ENCODE results near the gene SYK. TPM values are rescaled to one million over a fixed set of nuclear protein-coding genes. Genes with fewer than 3 reads are reported as not detected.
"Not testable (repeated sequence)": the region's sequence is repeated elsewhere in the genome, so short reads cannot be mapped to it uniquely, and the experiment has no call there.

SYK gene
- total and polyA plus RNA-seq, 2 of the 13 experiments (the other 11 are each of a cell fraction or from before 2014, with no cell fraction given) = not detected

- TF ChIP-seq ZHX2 (IDR thresholded peaks at IDR 0.05; ENCODE audit: low read depth) (no peak), ZHX2 (CRISPR knock-in tag; IDR thresholded peaks at IDR 0.05; ENCODE audit: borderline replicate concordance) (no peak), KDM5B (CRISPR knock-in tag; IDR thresholded peaks at IDR 0.05; ENCODE audit: borderline replicate concordance) (no peak), TEF (CRISPR knock-in tag; IDR thresholded peaks at IDR 0.05) (no peak), NR2F1 (CRISPR knock-in tag; IDR thresholded peaks at IDR 0.05) (no peak), ZUFSP (CRISPR knock-in tag; IDR thresholded peaks at IDR 0.05; ENCODE audit: borderline replicate concordance) (no peak), TFAP4 (IDR thresholded peaks at IDR 0.05; ENCODE audit: borderline replicate concordance, low read depth) (no peak), ZNF264 (CRISPR knock-in tag; IDR thresholded peaks at IDR 0.05) (no peak), ZNF30 (CRISPR knock-in tag; IDR thresholded peaks at IDR 0.05) (no peak), ZNF704 (CRISPR knock-in tag; IDR thresholded peaks at IDR 0.05; ENCODE audit: borderline replicate concordance) (no peak)
Measured at GRCh38 chr9:90789862-90790261, 11.8 kb upstream of the SYK start (continued).

- H3K4me3 ChIP-seq (replicated peaks in 1 of 3; ENCODE audit: insufficient read depth in 1 of 3, low read depth in 2 of 3, low read length in 3 of 3); H3K4me2 ChIP-seq (ENCODE audit: low read depth, low read length); DNase-seq (ENCODE audit: low spot score); FAIRE-seq; POLR2A ChIA-PET; H3K27me3 ChIP-seq (ENCODE audit: control insufficient read depth in 1 of 2, insufficient read depth in 2 of 2, low read length in 2 of 2); H3K79me2 ChIP-seq (ENCODE audit: insufficient read depth, low read length); ATAC-seq; H2AFZ ChIP-seq (ENCODE audit: low read length); CTCF ChIA-PET (ENCODE audit: low intra/inter-chr PET ratio, low total read pairs); intact Hi-C loops (cut with micrococcal nuclease; ENCODE audit: unreplicated experiment); H3K27ac ChIP-seq (ENCODE audit: extremely low read length, insufficient read depth, low read length); H3K36me3 ChIP-seq (replicated peaks in 1 of 2; ENCODE audit: control insufficient read depth in 1 of 2, insufficient read depth in 2 of 2, low read length in 2 of 2); H4K20me1 ChIP-seq (ENCODE audit: insufficient read depth, low read length); H3K9me3 ChIP-seq (ENCODE audit: low read length); H3K9ac ChIP-seq (ENCODE audit: insufficient read depth, low read depth, low read length); BruUV-seq (replicated peaks); in situ Hi-C loops (cut with HindIII; ENCODE audit: extremely low pct_ligation_motif_present, low pct_unique_long_range_greater_than_20kb); H3K4me1 ChIP-seq (ENCODE audit: insufficient read depth, low read length): not testable (repeated sequence)
- 0% methylated on average over 3 of the region's 3 CpGs for WGBS (ENCODE audit: low lambda C conversion rate)
Measured at GRCh38 chr9:90793024-90793423, 8.6 kb upstream of the SYK start.
